DMS153 (cell line): ENCODE measurements around the gene TACR2.

Experiments
- DNase-seq: peaks from one replicate; lab custom pipeline; 2025; lab: John Stamatoyannopoulos, UW

The TACR2 gene

GRCh38 chr10:69419096-69419743, 2.5 kb upstream of the TACR2 start:
- DNase-seq = no peak

GRCh38 chr10:69418052-69418752, 1.5 kb upstream of the TACR2 start:
- DNase-seq = no peak

DNA sequence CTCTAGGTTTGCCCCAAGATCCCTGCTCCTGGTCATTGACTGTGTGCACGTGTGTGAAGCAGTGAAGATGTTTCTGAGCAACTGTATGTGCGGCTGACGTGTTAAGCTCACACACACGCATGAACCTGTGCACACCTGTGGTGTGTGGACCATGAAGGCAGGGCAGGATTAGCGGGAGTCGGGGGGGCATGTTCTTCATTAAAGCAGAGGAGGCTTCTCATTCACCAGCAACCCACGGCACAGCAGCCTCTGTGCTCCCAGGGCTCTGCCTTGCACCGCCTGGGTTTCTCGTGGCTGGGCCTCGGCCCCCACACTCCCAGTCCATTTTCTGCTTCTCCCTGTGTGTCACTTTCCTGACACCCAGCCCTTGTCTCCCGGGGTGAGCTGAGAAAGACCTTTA, 824 bp upstream of the TACR2 start:
- DNase-seq = no peak

DNA sequence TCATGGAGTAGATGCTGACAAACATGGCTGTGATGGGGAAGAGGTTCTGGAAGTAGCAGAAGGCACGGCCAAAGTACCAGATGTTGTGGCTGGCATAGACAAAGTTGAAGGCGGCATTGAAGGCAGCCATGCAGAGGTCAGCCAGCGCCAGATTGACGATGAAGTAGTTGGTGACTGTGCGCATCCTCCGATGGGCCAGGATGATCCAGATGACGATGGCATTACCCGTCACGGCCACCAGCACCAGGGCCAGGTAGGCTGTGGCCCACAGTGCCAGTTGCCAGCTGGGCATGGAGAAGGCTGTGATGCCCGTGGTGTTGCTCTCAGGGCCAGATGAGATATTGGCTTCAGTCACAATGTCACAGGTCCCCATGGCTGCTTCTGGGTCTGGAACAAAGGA, 767 bp downstream of the TACR2 start:
- no peak for DNase-seq

DNA sequence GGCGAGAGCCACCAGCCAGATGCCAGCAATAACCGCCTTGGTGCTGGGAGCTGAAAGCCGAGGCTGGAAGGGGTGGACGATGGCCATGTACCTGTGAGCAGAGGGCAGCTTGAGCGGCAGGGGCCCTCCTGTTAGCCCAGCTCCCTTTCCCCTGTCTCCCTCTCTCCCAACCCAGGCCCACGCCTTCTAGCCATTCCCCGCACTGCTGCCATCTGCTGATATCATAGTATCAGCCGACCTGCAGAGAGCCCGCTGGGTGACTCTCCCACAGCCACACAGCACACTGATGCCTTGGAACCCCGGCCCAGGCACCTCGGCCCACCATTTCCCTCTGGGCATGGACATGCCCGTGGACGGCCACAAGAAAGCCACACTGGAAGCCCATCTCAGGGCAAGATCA, 1.7 kb downstream of the TACR2 start:
- no peak for DNase-seq

DNA sequence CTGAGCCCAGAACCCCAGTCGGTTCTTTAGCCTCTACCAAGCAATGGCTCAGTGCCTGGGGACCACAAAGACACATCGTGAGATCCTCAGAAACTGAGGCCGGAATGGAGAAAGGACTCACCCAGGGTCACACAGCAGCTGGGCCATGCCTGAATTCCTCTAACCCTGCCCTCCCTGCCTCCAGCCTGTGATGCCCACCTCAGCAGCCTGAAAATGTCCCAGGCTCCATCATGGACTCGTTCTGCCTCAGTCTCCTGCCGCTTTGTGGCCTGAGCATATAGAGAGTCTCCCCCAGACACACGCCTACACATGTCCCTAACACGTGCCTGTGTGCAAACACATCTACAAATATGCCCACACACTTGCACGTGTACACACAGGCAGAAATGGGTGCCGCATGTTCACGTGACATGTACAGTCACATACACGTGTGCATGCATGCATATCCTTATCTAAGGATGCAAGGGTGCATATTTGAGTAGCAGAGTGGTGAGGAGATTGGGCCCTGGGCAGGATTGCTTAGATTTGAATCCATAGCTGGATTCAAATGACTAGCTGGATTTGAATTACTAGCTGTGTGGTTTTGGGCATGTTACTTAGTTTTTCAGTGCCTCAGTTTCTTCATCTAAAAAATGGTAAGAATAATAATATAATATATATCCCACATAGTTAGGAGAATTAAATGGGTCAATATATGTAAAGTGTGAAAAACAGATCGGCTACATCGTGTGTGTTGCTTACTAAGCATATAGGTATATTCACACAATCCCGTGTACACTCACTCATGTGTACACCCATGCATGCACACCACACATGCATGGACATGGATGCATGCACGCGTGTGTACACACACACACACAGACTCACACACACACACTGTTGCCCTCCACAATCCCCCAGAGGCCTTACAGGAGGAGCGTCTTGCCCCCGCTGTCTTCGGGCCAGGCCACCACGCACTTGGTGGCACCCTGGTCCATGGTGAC, 2.4 kb downstream of the TACR2 start:
- no peak for DNase-seq

GRCh38 chr10:69413221-69413865, 3.4 kb downstream of the TACR2 start:
- no peak for DNase-seq

DNA sequence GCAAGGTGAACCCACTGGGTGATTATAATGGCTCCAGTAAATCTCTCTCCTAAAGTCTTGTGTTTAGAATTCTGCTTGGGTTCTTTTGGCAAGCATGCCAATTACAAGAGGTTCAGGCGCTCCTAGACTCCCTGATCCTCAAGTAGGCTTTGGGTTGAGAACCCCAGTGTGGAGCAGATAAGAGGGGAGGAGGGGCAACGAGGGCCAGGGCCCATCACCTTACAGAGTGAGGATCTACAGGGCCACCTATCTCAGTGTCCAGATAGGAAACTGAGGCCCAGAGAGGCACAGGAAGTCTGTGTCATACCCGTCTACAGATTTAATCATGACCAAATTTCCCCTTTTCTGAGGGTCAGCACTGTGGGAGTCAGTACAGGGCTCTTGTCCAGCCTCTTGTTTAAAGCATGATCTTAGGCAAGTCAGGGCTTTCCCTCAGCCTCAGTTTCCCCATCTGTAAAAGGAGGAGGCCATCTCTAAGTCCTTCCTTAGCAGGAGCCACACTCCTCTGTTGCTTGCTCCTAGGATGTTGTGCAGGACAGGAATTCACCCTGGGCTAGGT, 4.4 kb downstream of the TACR2 start:
- DNase-seq = no peak

DNA sequence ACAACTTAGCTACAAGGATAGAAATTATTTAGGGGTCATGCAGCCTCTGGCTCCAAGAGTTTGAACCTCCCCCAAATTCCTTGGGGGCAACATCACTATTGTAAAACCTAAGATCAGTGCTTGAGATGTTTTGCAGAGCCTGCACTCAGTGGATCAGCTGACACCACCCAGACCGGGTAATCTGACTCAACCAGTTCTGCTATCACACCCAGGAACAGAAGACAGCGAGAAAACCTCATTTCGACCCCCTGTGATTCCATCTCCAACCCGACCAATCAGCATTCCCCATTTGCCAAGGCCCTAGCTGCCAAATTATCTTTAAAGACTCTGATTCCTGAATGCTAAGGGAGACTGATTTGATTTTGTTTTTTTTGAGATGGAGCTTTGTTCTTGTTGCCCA, 5.2 kb downstream of the TACR2 start:
- no peak for DNase-seq

DNA sequence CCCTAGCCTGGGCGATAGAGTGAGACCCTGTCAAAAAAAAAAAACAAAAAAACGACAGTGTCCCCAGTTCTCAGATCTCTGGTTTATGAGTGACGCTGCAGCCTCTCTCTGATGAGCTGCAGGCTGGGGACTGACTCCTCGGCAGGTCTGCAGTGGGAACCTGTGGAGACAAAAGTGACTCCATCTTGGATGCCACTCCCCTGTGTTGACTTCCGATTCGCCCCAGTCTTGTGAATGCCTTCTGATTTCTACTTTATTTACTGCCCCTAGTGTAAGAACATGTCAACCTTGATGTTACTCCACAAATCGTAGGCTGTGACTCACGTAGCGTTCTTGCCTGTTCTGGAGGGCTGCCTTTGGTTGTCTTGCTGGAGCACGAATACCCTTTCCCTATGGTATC, 6.2 kb downstream of the TACR2 start:
- no peak for DNase-seq

GRCh38 chr10:69409968-69410367, 6.8 kb downstream of the TACR2 start:
- DNase-seq = no peak

- DNase-seq = no peak
These were observed 7.6 kb downstream of the TACR2 start for GRCh38 chr10:69409176-69409495.

- peak; percentile 90 for DNase-seq
These were observed 8.2 kb downstream of the TACR2 start for GRCh38 chr10:69408318-69409175.

DNA sequence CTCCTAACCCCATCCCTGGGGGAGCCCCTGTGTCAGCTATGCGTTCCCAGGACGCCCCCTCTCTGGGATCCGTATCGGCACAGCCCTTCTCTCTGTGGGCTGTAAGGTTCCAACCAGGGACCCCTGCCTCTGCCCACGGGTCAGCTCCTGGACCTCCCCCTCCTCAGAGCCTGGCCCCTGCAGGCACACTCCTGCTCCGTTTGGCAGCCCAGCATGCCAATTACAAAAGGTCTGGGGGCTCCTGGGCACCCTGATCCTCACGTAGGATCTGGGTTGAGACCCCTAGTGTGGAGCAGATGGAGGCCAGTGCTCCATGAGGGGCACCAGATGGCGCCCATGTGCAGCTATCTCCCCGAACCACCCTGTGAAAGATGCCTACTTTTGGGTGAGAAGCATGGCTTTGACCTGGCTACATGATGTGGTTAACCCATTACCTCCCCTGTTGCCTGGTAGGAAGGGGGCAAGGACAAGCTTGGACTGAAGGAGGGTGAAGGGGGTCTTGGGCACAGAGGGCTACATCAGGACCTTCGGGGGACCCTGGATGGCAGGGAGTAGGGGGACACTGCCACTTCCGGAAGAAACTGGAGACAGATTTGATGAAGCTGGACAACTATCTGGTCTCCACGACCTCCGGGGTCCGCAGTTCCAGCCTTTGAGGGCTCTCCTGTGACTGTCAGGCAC, 9.0 kb downstream of the TACR2 start:
- DNase-seq = peak; percentile 31

DNA sequence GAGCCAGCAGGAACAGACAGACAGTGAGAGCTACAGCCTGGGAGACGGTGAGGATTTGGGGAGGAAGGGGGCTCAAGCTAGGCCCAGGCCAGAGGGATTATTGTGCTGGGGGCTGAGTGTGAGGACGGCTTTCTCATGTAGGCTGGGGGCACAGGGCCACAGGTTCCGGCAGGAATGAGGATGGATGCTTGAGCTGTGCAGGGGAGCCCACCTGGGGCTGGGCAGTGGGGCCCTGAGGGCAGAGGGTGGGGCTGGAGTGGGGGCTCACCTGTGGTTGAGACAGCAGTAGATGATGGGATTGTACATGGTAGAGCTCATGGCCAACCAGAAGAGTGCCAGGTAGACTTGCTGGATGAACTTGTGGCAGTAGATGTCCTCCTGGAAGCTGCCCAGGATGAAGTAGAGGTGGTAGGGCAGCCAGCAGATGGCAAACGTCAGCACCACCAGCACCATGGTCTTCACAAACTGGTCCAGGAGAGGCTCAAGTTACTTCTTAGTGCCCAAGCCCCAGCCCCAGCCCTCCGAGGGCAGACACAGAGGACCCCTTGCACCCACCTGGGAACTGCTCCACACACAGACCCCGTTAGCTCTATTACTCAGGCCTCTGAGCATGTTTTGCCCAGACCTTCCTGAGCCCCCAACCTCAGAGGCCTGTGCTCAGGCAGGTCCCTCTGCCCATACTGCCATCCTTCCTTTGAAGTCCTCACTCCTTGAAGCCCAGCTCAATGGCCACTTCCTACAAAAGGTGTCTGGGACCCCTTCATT, 9.7 kb downstream of the TACR2 start:
- no peak for DNase-seq

DNA sequence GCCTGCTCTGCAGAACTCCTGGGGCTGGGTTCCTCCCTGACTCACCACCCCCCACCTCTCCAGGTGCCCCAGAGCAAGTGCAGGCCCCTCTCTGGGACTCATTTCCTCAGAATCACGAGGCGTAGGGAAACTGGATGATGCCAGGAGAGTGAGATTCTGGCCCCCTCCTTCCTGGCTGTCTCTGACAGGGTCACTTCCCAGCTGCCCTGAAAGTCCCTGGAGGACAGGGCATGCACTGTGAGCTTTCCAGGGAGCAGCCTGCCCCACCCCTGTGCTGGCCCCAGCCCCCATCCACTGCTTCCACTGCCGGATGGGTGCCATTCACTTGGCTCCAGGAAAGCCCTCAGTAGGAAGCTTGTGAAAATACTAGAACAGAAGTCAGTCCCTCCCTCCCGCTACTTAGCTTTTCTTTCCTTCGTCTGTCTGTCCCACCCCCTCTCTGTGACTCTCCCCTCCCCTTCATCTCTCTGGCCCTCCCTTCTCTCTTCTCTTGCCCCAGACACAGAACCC, 10.4 kb downstream of the TACR2 start:
- DNase-seq = no peak

DNA sequence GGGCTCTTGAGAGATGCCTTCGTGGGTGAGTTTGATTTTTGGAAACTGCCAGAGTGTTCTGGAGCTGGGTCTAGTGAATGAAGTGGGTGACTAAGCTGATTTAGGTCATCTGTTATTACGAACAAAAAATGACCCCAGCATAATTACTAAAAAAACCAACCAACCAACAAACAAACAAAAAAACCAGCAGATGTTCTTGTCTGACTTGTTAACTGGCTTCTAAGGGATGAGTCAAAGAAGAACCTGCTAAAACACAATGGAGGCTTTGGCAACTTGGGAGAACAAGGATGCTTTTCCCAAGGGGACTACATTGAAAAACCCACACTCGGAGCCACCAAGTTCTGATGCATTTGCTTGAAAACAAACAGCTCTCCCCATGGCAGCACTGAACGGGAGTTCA, 11.5 kb downstream of the TACR2 start:
- no peak for DNase-seq

- no peak for DNase-seq
These were observed 11.9 kb downstream of the TACR2 start for GRCh38 chr10:69404786-69405185.

DNA sequence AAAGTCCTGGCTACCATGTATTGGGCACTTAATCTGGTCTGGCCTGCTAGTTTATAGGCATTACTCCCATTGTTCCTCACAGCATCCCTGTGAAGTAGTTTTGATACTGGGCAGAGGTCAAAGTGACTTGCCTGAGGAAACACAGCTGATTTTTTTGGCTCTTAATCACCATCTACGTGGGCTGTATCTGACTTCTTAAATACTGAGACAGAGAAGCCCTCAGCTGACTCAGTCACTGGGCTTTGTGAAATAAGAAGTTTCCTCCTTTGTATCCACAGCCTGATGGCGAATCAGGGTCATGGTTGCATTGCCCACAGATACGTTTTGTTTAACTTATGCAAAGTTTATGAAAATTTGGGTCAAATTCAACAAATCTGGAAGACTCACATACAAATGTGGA, 13.2 kb downstream of the TACR2 start:
- DNase-seq = no peak

- no peak for DNase-seq
These were observed 13.7 kb downstream of the TACR2 start for GRCh38 chr10:69403066-69403465.
